ACC112 (cell line): ENCODE measurements around the gene ILKAP.

Source experiments
- H2AFZ ChIP-seq: fragments of 200-600 bp; sonication (generic); one replicate; pipeline ENCODE4 v1.6.0; 2017; ENCODE audit warnings: antibody characterized with exemption, low read length; ENCODE audit not compliant: unreplicated experiment
- H3K27ac ChIP-seq: fragments of 200-600 bp; sonication (generic); 2 replicates; pipeline ENCODE4 v1.5.1; 2014; ENCODE audit warnings: low read depth, mild to moderate bottlenecking, antibody characterized with exemption, low read length, moderate library complexity
- H3K27me3 ChIP-seq: fragments of 200-600 bp; sonication (generic); 2 replicates; pipeline ENCODE4 v1.6.1; 2014; ENCODE audit warnings: mild to moderate bottlenecking, antibody characterized with exemption, low read length, moderate library complexity, mixed read lengths; ENCODE audit not compliant: insufficient read depth
- H3K36me3 ChIP-seq: fragments of 200-600 bp; sonication (generic); 2 replicates; pipeline ENCODE4 v1.6.1; 2016; ENCODE audit warnings: mild to moderate bottlenecking, antibody characterized with exemption, low read length, moderate library complexity, mixed read lengths; ENCODE audit not compliant: insufficient read depth
- H3K4me1 ChIP-seq: fragments of 200-600 bp; sonication (generic); one replicate; pipeline ENCODE4 v1.6.1; 2016; ENCODE audit warnings: low read length, mixed read lengths; ENCODE audit not compliant: insufficient read depth, unreplicated experiment, control insufficient read depth
- H3K4me3 ChIP-seq: fragments of 200-600 bp; sonication (generic); 2 replicates; pipeline ENCODE4 v1.5.1; 2014; ENCODE audit warnings: mild to moderate bottlenecking, low read depth, low read length
- H3K79me2 ChIP-seq: fragments of 200-600 bp; sonication (generic); one replicate; pipeline ENCODE4 v1.6.0; 2016; ENCODE audit warnings: low read length; ENCODE audit not compliant: control insufficient read depth, unreplicated experiment, insufficient read depth

The ILKAP gene

DNA sequence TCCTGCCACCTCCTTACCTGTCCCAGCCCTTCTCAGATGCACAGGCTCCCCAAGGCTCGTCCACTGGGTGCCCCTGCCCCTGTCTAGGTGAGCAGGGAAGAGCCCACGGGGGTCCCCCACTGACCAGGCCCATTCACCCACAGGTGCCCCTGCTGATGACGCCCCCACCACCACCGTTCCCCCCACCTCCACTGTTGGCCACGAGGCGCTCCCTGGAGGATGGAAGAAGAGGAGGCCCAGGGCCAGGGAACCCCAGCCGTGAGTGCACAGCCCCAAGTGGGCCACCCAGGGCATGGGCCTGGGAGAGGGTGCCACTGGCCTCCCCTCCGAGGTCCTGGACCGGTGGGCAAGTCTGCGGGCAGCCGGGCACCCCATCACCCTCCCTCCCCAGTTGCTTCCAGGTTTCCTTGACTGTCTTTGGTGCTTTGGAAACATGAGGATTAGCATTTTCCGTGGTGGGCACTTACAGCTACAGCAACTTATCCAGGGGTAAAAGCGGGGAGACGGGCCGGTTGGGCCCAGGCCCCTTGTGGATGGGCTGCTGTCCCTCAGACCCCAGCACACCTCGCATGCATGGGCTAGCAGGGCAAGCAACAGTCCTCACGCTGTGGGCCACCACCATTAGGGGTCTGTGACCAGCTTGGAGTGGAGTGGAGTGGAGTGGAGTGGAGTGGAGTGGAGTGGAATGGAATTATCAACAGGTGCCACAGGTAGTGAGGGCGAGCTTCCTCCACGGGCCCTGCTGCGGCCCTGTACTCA, 78.2 kb downstream of the ILKAP start:
- Histone ChIP-seq H3K27me3 (no peaks in the 10 kb centered on the region), H3K4me1 (peaks cover 2% of the 10 kb centered on the region), H3K79me2 (no peaks in the 10 kb centered on the region), H2AFZ (no peak overlapping the region), H3K4me3 (no peak overlapping the region), H3K36me3 (no peaks in the 10 kb centered on the region), H3K27ac (no peak overlapping the region)

DNA sequence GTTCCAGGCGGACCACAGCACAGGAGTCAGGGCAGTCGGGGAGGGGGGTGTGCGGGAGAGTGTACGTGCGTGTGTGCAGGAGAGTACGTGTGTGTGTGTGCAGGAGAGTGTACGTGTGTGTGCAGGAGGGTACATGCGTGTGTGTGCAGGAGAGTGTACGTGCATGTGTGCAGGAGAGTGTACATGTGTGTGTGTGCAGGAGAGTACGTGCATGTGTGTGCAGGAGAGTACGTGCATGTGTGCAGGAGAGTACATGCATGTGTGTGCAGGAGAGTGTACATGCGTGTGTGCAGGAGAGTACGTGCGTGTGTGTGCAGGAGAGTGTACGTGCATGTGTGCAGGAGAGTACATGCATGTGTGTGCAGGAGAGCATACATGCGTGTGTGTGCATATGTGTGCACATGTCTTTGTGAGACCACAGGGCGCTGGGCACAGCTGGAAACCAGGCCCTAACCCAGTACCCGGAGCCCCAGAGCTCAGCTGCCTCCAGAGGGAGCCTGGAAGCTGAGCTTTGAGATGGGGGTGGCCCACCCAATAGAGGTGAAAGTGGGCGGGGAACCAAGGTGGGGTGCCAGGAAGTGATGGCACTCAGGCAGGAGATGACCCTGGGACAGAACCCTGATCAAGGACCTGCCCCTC, 78.9 kb downstream of the ILKAP start:
- no peak overlapping the region for H3K4me3 ChIP-seq
- H3K36me3 ChIP-seq = no peaks in the 10 kb centered on the region
- H2AFZ ChIP-seq = no peak overlapping the region
- H3K79me2 ChIP-seq = no peaks in the 10 kb centered on the region
- no peak overlapping the region for H3K27ac ChIP-seq
- H3K27me3 ChIP-seq = peaks cover 6% of the 10 kb centered on the region; the same call in 1 of the 2 replicates
- H3K4me1 ChIP-seq = peaks cover 2% of the 10 kb centered on the region

DNA sequence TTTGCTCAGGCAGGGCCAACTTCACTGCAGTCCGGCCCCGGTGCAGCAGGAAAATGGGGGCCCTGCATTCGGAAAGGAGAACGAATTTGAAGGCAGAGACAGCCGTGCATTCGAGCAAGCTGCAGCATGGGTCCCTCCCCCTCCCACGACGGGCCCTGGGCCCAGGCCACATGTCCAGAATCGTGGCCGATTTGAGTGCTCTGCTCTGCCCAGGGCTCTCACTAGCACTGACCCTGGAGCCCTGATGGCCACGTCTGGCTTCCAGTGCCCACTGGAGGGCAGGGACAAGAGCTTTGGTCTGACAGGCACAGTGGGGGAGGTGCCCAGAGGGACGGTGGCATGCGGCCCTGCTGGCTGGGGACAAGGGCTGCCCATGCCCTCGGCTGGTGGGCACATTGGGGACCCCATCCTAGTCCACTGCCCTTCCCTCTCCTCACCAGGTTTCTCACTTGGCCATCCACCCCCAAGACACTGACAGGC, 79.5 kb downstream of the ILKAP start:
- Histone ChIP-seq H2AFZ (no peak overlapping the region), H3K4me3 (no peak overlapping the region), H3K27ac (no peak overlapping the region), H3K79me2 (no peaks in the 10 kb centered on the region), H3K4me1 (peaks cover 2% of the 10 kb centered on the region), H3K36me3 (no peaks in the 10 kb centered on the region), H3K27me3 (peaks cover 11% of the 10 kb centered on the region)

DNA sequence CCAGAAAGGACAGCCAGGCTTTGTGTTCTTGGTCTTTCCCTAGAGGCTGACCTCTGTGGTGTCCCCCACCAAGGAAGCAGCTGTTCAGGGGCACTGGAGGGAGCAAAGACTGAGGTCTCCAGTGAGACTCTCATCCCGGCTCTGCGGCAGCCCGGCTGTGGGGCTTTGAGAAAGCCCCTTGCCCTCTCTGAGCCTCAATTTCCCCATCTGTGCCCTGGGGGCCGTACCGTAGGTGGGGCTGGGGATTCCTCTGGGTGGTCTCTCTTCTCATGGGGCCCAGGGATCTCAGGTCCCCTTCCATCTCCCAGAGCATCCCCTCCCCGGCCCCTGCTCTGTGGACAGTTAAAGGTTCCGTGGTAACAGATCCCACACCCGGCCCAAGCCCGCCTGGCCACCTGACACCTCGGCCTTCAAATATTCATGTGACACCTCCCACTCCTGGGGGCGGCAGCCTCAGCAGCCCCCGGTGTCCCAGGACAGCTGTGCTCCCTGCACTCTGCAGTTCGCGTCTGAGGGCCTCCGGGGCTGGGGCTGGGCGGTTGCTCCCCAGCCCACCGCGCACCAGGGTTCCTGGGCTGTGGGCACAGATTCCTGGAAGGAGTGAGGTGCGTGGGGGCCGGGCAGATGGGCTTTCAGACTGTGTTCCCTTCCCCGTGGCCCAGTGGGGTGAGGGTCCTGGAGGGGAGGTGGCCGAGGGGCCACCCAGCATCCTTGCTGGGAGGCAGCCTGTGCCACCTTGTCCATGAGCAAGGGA, 80.1 kb downstream of the ILKAP start:
- Histone ChIP-seq H3K27me3 (peaks cover 17% of the 10 kb centered on the region), H3K4me1 (peaks cover 2% of the 10 kb centered on the region)

DNA sequence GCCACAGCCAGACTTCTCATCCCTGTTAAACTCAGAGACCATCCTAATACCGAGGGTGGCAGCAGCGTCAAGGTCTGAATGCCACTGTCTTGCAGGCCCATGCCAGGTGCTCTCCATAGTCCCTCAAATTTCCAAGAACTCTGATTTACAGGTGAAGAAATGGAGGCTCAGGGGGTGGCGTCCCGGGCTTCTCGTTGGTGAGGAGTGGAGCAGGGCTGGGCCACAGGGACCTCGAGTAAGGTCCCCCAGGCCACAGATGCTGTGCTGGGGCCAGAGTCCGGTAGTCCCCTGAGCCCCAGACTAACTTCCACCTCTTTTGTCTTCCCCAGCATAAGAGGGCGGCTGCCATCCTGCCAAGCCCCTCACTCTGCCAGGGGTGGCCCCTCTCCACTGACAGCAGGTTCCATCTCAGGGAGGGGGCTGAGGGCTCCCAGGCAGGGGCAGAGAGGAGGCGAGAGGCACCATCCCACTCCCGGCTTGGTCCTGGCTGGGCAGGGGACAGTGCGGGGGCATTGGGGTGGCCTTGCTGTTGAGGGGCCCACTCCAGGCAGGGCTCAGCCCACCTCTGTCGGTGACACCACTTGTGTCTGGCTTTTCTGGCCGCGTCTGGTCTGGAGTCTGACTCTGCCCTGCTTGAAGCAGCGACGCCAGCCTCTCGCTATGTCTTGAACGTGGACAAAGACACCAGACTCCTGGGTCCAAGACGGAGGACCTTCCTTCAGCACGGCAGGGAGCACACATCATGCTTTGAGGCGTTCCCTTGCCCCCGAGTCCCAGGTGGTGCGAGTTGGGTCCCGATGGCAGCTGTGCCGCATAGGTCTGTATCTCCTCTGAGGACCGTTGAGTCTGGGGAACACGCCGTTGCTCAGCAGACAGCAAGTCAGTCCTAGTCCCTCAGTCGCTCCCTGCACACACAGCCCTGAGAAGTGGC, 80.9 kb downstream of the ILKAP start:
- Histone ChIP-seq H2AFZ (no peak overlapping the region), H3K4me1 (peaks cover 2% of the 10 kb centered on the region), H3K4me3 (no peak overlapping the region), H3K79me2 (no peaks in the 10 kb centered on the region), H3K27me3 (peaks cover 25% of the 10 kb centered on the region), H3K27ac (no peak overlapping the region), H3K36me3 (no peaks in the 10 kb centered on the region)

More for the DNA sequence above, 80.1 kb downstream of the ILKAP start:
- Histone ChIP-seq H3K36me3 (no peaks in the 10 kb centered on the region), H3K27ac (no peak overlapping the region), H2AFZ (no peak overlapping the region), H3K79me2 (no peaks in the 10 kb centered on the region), H3K4me3 (no peak overlapping the region)

DNA sequence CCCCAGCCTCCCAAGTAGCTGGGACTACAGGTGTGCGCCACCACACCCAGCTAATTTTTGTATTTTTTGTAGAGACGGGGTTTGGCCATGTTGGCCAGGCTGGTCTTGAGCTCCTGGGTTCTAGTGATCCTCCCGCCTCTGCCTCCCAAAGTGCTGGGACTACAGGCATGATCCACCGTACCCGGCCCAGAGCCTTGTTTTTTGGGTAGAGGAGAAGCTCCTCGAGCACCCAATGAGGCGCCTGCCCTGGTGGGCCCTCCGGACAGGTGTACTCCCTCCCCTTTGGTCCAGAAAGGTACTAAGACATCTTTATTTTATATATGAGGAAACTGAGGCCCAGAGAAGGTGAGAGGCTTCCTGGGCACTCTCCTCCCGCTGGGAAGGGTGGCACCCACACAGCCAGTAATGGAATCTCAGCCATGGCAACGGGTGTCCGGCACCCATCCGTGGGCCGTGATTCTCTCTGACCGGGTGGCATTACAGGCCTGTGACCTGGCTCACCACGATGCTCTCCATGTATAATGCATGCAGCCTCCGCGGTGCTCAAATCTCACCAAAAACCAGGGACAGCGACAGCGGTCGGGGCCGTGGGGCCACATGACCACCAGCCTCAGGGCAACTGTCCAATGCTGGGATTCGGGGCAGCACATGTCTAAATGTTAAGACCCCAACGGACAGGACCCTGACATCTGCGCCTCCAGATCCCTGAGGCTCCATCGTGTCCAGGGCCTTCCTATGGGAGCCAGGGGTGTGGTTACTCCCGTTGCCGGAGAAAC, 81.8 kb downstream of the ILKAP start:
- no peaks in the 10 kb centered on the region for H3K36me3 ChIP-seq

DNA sequence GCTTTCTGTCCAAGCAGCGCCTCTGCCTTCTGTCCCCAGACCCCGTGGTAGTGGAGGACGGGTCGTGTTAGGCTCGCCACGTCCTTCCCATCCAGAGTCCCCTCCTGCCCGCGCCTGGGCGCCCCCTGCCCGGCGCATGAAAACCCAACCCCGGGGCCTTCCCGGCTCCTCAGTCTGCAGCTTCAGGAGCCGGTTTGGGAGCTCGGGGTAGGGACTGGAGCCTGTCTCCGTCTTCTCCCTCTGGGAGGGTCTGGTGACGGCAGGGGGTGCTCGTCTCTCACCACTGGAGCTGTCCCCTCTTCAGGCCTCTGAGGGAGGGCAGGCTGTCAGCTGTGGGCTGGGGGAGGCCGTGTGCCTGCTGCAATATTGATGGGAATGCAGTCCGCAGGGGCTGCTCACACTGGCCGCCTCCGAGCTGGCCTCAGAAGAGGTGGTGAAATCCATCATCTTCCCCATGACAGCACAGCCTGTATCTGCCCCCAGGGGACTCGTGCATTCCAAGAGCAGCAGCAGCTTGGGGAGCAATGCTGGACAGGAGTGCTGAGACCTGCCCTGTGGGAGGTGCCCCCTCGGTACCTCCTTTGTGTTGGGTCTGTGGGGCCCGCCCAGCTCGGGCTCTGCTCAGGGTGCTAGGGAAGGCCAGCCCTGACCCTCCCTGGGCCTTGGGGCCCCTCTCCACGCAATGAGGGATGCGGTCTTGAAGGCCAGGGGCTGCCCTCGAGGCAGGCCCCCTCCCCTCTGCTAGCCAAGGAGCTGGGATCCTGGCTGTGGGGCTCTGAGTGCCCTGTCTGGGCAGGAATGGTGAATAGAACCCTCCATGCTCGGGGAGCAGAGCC, 82.8 kb downstream of the ILKAP start:
- Histone ChIP-seq H3K4me1 (no peaks in the 10 kb centered on the region), H2AFZ (no peak overlapping the region), H3K27ac (no peak overlapping the region), H3K27me3 (peaks cover 29% of the 10 kb centered on the region), H3K4me3 (no peak overlapping the region), H3K36me3 (no peaks in the 10 kb centered on the region), H3K79me2 (no peaks in the 10 kb centered on the region)

More for the DNA sequence above, 81.8 kb downstream of the ILKAP start:
- peaks cover 29% of the 10 kb centered on the region for H3K27me3 ChIP-seq
- no peaks in the 10 kb centered on the region for H3K79me2 ChIP-seq
- no peak overlapping the region for H2AFZ ChIP-seq
- no peaks in the 10 kb centered on the region for H3K4me1 ChIP-seq
- no peak overlapping the region for H3K4me3 ChIP-seq
- no peak overlapping the region for H3K27ac ChIP-seq
